Measurements from ENCODE around the gene KIF6.
"Not testable (repeated sequence)": the region's sequence is repeated elsewhere in the genome, so short reads cannot be mapped to it uniquely, and the experiment has no call there.

Gene KIF6

GRCh38 chr6:39295611-39296011, 429.6 kb downstream of the KIF6 start:
- no peaks in the 10 kb centered on the region for H3K9me3 ChIP-seq (ENCODE audit: insufficient read depth, low read depth, low read length)

GRCh38 chr6:39294899-39295298, 430.3 kb downstream of the KIF6 start:
- no peaks in the 10 kb centered on the region for H3K9me3 ChIP-seq (ENCODE audit: insufficient read depth, low read depth, low read length)
- no peak overlapping the region for H3K27ac ChIP-seq (ENCODE audit: low read length)
- H3K9ac ChIP-seq (ENCODE audit: low read depth, low read length): no peak overlapping the region
- H3K4me1 ChIP-seq (ENCODE audit: insufficient read depth, low read length): peaks cover 12% of the 10 kb centered on the region; the same call in 1 of the 2 replicates
- H3K4me3 ChIP-seq (ENCODE audit: low read length): no peak overlapping the region
- H3K36me3 ChIP-seq (ENCODE audit: insufficient read depth, low read depth, low read length): no peaks in the 10 kb centered on the region
- H3K27me3 ChIP-seq (ENCODE audit: insufficient read depth, low read length): peaks cover 24% of the 10 kb centered on the region

More at GRCh38 chr6:39295611-39296011, 429.6 kb downstream of the KIF6 start:
- H3K36me3 ChIP-seq (ENCODE audit: insufficient read depth, low read depth, low read length): no peaks in the 10 kb centered on the region
- no peak overlapping the region for H3K9ac ChIP-seq (ENCODE audit: low read depth, low read length)
- no peak overlapping the region for H3K27ac ChIP-seq (ENCODE audit: low read length)
- peaks cover 24% of the 10 kb centered on the region for H3K27me3 ChIP-seq (ENCODE audit: insufficient read depth, low read length)
- peaks cover 12% of the 10 kb centered on the region; the same call in 1 of the 2 replicates for H3K4me1 ChIP-seq (ENCODE audit: insufficient read depth, low read length)
- no peak overlapping the region for H3K4me3 ChIP-seq (ENCODE audit: low read length)

- no peak overlapping the region for H3K4me3 ChIP-seq (ENCODE audit: low read length)
- no peak overlapping the region for H3K27ac ChIP-seq (ENCODE audit: low read length)
- no peak overlapping the region for H3K9ac ChIP-seq (ENCODE audit: low read depth, low read length)
- no peaks in the 10 kb centered on the region for H3K9me3 ChIP-seq (ENCODE audit: insufficient read depth, low read depth, low read length)
- peaks cover 12% of the 10 kb centered on the region; the same call in 1 of the 2 replicates for H3K4me1 ChIP-seq (ENCODE audit: insufficient read depth, low read length)
- H3K27me3 ChIP-seq (ENCODE audit: insufficient read depth, low read length): peaks cover 24% of the 10 kb centered on the region
- H3K36me3 ChIP-seq (ENCODE audit: insufficient read depth, low read depth, low read length): no peaks in the 10 kb centered on the region
Measured at GRCh38 chr6:39294133-39294532, 431.1 kb downstream of the KIF6 start.

- Histone ChIP-seq H3K36me3 (ENCODE audit: insufficient read depth, low read depth, low read length) (no peaks in the 10 kb centered on the region), H3K27ac (ENCODE audit: low read length) (no peak overlapping the region), H3K27me3 (ENCODE audit: insufficient read depth, low read length) (peaks cover 24% of the 10 kb centered on the region), H3K9me3 (ENCODE audit: insufficient read depth, low read depth, low read length) (no peaks in the 10 kb centered on the region), H3K4me3 (ENCODE audit: low read length) (no peak overlapping the region), H3K4me1 (ENCODE audit: insufficient read depth, low read length) (peaks cover 12% of the 10 kb centered on the region; the same call in 1 of the 2 replicates), H3K9ac (ENCODE audit: low read depth, low read length) (no peak overlapping the region)
Measured at GRCh38 chr6:39292637-39293036, 432.6 kb downstream of the KIF6 start.

GRCh38 chr6:39289490-39289889, 435.7 kb downstream of the KIF6 start:
- Histone ChIP-seq H3K27ac (ENCODE audit: low read length) (no peak overlapping the region), H3K4me1 (ENCODE audit: insufficient read depth, low read length) (peaks cover 12% of the 10 kb centered on the region; the same call in 1 of the 2 replicates), H3K4me3 (ENCODE audit: low read length) (no peak overlapping the region), H3K9ac (ENCODE audit: low read depth, low read length) (no peak overlapping the region), H3K27me3 (ENCODE audit: insufficient read depth, low read length) (peaks cover 24% of the 10 kb centered on the region), H3K36me3 (ENCODE audit: insufficient read depth, low read depth, low read length) (no peaks in the 10 kb centered on the region), H3K9me3 (ENCODE audit: insufficient read depth, low read depth, low read length) (no peaks in the 10 kb centered on the region)

GRCh38 chr6:39287601-39288000, 437.6 kb downstream of the KIF6 start:
- no peak overlapping the region for H3K4me3 ChIP-seq (ENCODE audit: low read length)
- H3K27ac ChIP-seq (ENCODE audit: low read length): no peak overlapping the region
- H3K9ac ChIP-seq (ENCODE audit: low read depth, low read length): no peak overlapping the region
- H3K27me3 ChIP-seq (ENCODE audit: insufficient read depth, low read length): peaks cover 6% of the 10 kb centered on the region; the same call in 1 of the 2 replicates
- H3K9me3 ChIP-seq (ENCODE audit: insufficient read depth, low read depth, low read length): no peaks in the 10 kb centered on the region
- peaks cover 12% of the 10 kb centered on the region; the same call in 1 of the 2 replicates for H3K4me1 ChIP-seq (ENCODE audit: insufficient read depth, low read length)
- H3K36me3 ChIP-seq (ENCODE audit: insufficient read depth, low read depth, low read length): no peaks in the 10 kb centered on the region

- H3K4me3 ChIP-seq (ENCODE audit: low read length); H3K27me3 ChIP-seq (ENCODE audit: insufficient read depth, low read length); H3K4me1 ChIP-seq (ENCODE audit: insufficient read depth, low read length); H3K9ac ChIP-seq (ENCODE audit: low read depth, low read length); H3K27ac ChIP-seq (ENCODE audit: low read length); H3K36me3 ChIP-seq (ENCODE audit: insufficient read depth, low read depth, low read length); H3K9me3 ChIP-seq (ENCODE audit: insufficient read depth, low read depth, low read length): not testable (repeated sequence)
Measured at GRCh38 chr6:39286596-39286995, 438.6 kb downstream of the KIF6 start.

GRCh38 chr6:39282774-39283173, 442.4 kb downstream of the KIF6 start:
- Histone ChIP-seq H3K4me3 (ENCODE audit: low read length) (no peak overlapping the region), H3K9me3 (ENCODE audit: insufficient read depth, low read depth, low read length) (no peaks in the 10 kb centered on the region), H3K9ac (ENCODE audit: low read depth, low read length) (no peak overlapping the region), H3K27me3 (ENCODE audit: insufficient read depth, low read length) (no peaks in the 10 kb centered on the region), H3K4me1 (ENCODE audit: insufficient read depth, low read length) (no peaks in the 10 kb centered on the region), H3K27ac (ENCODE audit: low read length) (no peak overlapping the region), H3K36me3 (ENCODE audit: insufficient read depth, low read depth, low read length) (no peaks in the 10 kb centered on the region)

- Histone ChIP-seq H3K27ac (ENCODE audit: low read length) (no peak overlapping the region), H3K9me3 (ENCODE audit: insufficient read depth, low read depth, low read length) (no peaks in the 10 kb centered on the region), H3K36me3 (ENCODE audit: insufficient read depth, low read depth, low read length) (no peaks in the 10 kb centered on the region), H3K9ac (ENCODE audit: low read depth, low read length) (no peak overlapping the region), H3K4me3 (ENCODE audit: low read length) (no peak overlapping the region), H3K4me1 (ENCODE audit: insufficient read depth, low read length) (no peaks in the 10 kb centered on the region), H3K27me3 (ENCODE audit: insufficient read depth, low read length) (no peaks in the 10 kb centered on the region)
Measured at GRCh38 chr6:39281312-39281980, 443.8 kb downstream of the KIF6 start.

- Histone ChIP-seq H3K9ac (ENCODE audit: low read depth, low read length) (no peak overlapping the region), H3K4me1 (ENCODE audit: insufficient read depth, low read length) (no peaks in the 10 kb centered on the region), H3K27me3 (ENCODE audit: insufficient read depth, low read length) (no peaks in the 10 kb centered on the region), H3K27ac (ENCODE audit: low read length) (no peak overlapping the region), H3K9me3 (ENCODE audit: insufficient read depth, low read depth, low read length) (no peaks in the 10 kb centered on the region), H3K36me3 (ENCODE audit: insufficient read depth, low read depth, low read length) (no peaks in the 10 kb centered on the region), H3K4me3 (ENCODE audit: low read length) (no peak overlapping the region)
Measured at GRCh38 chr6:39280247-39280731, 444.9 kb downstream of the KIF6 start.

Measured in iPS-20b (cell line).